ENCODE data around the gene IFT122.
"Not testable (repeated sequence)": the region's sequence is repeated elsewhere in the genome, so short reads cannot be mapped to it uniquely, and the experiment has no call there.

The IFT122 gene

DNA sequence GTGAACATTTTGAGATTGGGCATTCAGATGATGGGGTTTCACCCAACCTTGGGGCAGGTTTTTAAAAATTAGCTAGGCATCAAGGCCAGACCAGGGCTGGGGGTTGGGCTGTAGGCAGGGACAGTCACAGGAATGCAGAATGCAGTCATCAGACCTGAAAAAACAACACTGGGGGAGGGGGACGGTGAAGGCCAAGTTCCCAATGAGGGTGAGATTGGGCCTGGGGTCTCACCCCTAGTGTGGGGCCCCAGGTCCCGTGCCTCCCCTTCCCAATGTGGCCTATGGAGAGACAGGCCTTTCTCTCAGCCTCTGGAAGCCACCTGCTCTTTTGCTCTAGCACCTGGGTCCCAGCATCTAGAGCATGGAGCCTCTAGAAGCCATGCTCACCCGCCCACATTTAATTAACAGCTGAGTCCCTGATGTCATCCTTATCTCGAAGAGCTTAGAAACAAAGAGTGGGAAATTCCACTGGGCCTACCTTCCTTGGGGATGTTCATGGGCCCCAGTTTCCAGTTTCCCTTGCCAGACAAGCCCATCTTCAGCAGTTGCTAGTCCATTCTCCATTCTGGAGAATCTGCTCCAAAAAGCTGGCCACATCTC, 94.5 kb downstream of the IFT122 start:
- no peak for DNase-seq (ENCODE audit: low spot score)
- FAIRE-seq, result no peak

DNA sequence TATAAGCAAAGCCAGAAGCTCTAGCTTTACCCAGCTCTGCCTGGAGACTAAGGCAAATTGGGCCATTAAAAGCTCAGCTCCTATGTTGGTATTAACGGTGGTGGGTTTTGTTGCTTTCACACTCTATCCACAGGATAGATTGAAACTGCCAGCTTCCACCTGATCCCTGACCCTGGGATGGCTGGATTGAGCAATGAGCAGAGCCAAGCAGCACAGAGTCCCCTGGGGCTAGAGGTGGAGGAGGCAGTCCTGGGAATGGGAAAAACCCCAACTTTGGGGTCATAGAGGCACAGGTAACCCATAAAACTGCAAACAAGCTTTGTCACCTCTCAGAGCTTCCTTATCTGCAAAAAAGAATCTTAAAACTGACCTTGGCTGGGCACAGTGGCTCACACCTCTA, 95.1 kb downstream of the IFT122 start:
- FAIRE-seq (no peak), DNase-seq (ENCODE audit: low spot score) (no peak)

DNA sequence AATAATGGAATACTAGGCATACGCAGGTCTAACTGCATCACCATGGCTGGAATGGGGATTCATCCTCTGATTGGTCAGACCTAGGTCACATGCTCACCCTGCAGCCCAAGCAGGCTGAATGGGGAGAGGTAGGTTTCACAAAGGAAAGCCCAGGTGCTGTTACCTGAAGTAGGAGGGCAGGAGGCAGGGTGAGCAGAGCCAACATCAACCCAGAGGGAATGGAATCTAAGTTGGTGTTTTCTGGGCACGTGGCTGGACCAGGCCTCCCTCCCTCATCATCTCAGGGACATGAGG, 96.3 kb downstream of the IFT122 start:
- DNase-seq (ENCODE audit: low spot score) (no peak), FAIRE-seq (no peak)

DNA sequence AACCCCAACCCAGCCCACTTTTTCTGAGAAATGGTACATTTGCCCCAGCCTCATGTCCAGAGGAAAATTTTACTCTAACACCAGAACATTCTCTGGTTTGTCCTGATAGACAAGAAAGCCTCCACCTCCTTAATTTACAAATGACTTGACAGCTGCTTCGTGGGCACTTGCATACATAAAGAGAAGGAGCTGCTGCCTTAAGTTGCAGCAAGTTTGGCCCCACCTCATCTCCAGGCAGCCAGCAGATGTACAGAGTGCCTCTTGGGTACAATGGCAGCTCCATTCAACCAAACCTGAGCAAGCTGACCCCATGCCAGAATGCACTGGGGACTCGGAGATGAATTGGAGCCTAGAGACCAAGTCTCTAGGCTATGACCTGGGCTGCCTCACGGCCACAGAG, 96.8 kb downstream of the IFT122 start:
- DNase-seq (ENCODE audit: low spot score) (no peak), FAIRE-seq (no peak)

DNA sequence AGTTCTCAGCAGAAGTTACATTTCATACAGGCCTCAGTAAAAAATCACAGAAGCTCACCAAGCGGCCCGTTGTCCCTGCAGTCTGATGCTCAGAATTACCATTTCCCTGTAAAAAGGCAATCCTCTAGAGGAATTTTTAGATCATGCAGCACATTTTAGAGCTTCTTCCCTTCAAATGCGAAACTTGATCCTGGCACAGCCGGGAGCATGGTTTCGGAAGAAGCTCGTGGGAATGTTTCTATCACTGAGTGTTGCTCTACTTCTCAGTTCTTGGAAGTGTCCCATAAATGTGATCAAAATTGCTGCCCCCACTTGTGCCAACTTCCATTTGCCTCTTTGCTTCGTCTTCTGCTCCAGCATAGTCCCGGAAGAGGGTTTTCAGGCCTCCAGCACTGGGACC, 99.2 kb downstream of the IFT122 start:
- FAIRE-seq (no peak), DNase-seq (ENCODE audit: low spot score) (no peak)

DNA sequence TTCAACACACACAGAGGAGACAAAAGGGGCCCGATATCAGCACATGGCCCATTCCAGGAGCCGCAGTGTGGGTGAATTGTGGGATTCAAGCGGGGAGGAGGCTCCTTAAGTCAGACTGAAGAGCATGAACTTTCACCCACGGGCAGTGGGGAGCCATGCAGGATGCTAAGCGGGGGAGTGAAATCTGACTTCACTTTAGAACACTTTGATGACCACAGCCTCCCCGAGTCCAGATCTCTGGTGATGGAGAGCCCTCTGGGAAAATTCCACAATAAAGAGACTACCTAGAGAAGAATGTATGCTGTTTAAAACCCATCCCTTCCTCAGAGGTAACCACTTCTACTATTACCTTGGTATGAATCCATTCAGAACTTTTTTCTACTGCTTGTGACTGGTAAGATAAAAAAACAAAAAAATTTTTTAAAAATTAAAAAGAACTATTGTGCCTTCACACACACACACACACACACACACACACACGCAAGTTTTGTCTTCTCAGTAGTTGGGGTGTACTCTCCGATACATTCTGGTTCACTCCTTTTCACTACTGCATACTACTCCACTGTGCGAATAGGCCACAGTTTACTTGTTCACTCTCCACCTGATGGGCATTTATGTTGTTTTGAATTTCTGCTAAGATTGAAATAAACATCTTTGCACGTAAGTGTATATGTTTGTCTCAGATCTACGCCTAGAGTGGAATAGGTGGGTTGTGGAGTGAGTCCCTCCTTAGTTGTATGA, 100.9 kb downstream of the IFT122 start:
- DNase-seq (ENCODE audit: low spot score), result no peak
- no peak for FAIRE-seq

DNA sequence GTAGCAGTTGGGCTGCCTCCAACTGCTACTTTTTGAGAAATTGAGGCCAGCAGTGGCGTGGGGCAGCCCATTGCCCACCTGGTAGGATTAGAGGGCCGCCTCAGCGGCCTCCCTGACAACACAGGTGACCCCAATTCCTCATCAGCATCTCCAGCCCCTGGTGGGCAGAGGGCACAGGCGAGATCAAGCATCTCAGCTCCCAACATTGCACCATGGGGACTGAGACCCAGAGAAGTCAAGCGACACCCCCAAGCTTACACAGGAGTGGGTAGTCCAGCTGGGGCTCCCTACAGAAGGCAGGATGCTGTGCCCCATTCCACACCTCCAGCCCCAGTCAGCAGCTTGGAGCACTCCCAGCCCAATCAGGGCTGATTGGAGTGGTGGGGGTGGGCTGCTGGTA, 102.7 kb downstream of the IFT122 start:
- FAIRE-seq (no peak), DNase-seq (ENCODE audit: low spot score) (no peak)

DNA sequence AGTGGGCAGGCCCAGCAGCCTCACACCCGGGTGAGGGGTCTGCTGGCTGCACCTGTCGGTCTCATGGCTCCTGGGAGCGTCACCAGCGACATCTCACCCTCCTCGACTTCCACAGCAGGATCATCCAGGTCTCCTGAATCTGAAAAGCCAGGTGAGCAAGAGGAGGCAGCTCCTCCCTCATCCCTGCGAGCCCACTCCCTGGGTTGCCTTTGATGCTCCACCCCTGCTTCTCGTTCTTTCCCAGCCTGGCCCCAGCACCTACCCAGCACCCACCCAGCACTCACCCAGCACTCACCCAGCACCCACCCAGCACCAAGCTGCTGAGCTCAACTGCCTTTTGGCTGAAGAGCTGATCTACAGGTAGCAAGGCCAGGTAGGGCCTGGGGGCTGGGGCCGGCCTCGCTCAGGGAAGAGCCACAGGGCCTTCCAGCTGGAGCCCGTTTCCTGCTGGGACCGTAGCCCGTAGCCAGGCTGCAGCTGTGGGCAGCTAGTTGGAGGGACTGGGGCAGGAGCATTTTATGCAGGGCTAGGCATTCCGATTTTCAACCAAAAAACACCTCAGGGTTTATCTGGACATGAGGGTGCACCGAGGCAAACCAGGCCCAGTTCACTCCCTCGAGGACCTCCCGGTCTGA, 103.2 kb downstream of the IFT122 start, which contains the start of gene H1-8:
Gene H1-8 (plus strand): TSS at position 20 of the 635 bp plus-strand sequence. CDS start 44 bp downstream, at position 64.
- no peak for DNase-seq (ENCODE audit: low spot score)
- FAIRE-seq, result no peak

DNA sequence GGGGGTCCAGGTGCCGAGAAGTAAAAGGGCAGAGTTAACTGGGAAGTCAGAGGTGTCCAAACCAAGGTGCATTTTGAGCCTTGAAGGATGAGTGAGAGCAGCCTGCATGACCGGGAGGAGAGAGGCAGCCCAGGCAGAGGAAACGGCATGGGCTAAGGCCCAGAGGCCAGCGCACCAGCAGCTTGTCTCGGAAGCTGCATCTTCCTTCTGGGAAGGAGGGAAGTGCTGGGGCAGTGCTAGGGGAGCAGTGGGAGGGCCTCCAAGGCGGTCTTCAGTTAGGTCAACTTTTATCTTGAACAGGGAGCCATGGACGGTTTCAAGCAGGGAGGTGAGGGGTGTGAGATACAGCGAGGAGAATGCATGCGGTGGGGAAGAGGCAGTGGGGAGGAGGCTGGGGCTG, 104.0 kb downstream of the IFT122 start:
- DNase-seq (ENCODE audit: low spot score) (no peak), FAIRE-seq (no peak)

DNA sequence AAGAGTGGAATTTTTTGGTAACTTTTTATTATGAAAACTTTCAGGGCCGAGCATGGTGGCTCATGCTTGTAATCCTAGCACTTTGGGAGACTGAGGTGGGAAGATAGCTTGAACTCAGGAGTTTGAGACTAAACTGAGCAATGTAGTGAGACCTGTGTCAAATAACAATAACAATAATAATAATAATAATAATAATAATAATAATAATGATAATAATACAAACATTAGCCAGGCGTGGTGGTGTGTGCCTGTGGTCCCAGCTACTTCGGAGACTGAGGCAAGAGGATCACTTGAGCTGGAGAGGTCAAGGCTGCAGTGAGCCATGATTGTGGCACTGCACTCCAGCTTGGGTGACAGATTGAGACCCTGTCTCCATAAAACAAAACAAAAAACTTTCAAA, 105.9 kb downstream of the IFT122 start:
- FAIRE-seq; DNase-seq (ENCODE audit: low spot score): not testable (repeated sequence)

DNA sequence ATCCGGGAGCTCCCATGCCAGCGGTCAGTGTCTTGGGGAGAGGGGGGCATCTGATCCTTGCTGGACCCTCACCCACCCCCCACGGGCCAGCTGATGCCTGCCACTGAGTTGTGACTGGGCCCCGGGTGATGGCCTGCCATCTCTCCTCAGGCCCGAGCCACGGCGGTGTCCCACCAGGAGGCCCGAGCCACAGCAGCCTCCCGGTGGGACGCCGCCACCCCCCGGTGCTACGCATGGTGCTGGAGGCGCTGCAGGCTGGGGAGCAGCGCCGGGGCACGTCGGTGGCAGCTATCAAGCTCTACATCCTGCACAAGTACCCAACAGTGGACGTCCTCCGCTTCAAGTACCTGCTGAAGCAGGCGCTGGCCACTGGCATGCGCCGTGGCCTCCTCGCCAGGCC, 107.2 kb downstream of the IFT122 start:
- no peak for FAIRE-seq
- no peak for DNase-seq (ENCODE audit: low spot score)

DNA sequence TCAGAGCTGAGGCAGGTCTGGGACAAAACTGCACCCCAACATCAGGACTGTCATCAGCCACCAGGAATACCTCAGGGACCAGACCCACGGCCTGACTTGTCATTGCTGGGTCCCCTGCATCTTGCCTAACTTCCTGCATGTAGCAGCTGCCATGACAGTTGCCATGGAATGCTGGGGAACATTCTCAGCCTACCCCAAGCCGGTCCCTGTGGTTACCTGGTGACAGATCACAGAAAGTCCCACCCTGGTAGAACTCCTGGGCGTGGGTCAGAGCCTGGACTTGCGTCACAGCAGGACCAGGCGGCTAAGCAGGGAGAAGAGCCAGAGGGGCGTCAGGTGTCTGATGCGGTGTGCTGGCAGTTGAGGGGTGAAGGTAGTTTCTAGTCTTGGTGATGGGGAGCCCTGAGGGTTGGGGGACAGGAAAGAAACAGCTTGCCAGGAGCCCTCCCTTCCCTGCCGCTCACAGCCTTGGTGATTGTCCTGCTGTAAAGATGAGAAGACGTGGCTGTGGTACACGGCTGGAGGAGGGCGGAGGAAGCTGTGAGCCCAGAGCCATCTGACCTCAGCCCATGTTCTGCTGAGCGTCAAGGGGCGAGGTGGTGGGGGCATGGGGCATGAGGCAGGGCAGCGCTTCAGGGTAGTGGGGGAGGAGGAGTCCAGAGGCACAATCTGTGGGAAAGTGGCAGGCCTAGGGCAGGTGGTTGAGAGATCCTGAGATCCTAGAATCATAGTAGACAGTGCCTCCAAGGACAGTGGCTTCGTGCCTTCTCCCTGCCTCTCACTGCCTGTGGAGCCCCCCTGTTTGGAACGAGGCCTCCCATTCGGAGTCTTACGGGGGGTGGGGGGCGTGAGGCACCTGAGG, 108.3 kb downstream of the IFT122 start:
- FAIRE-seq (no peak), DNase-seq (ENCODE audit: low spot score) (no peak)

DNA sequence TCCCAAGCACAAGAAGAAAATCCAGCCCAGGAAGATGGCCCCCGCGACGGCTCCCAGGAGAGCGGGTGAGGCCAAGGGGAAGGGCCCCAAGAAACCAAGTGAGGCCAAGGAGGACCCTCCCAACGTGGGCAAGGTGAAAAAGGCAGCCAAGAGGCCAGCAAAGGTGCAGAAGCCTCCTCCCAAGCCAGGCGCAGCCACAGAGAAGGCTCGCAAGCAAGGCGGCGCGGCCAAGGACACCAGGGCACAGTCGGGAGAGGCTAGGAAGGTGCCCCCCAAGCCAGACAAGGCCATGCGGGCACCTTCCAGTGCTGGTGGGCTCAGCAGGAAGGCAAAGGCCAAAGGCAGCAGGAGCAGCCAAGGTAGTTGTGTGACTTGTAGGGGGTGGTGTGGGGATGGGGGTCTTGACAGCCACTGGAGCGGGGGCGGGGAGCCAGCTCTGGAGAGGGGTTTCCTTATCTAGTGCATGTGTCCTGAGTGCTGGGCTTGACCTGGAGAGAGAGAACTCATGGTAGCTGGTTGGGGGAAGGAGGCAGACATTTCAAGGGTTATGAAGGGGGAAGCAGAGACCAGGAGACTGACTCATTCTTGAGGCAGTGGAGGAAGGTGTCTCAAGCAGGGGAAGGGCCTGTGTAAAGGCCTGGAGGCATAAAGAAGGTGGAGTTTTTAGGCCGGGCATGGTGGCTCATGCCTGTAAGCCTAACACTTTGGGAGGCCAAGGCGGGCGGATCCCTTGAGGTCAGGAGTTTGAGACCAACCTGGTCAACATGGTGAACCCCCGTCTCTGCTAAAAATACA, 109.2 kb downstream of the IFT122 start:
- DNase-seq (ENCODE audit: low spot score) (no peak), FAIRE-seq (no peak)

DNA sequence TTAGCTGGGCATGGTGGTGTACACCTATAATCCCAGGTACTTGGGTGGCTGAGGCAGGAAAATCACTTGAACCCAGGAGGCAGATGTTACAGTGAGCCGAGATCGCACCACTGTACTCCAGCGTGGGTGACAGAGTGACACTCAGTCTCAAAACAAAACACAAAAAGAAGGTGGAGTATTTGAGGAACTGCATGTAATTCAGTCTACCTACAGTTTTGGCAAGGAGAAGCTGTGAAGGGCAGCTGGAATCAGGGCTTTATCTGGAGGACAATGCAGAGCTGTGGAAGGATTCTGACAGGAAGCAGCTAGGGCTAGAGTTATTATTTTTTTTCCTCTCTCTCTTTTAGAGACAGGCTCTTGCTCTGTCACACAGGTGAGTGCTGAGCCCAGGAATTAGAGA, 109.8 kb downstream of the IFT122 start:
- DNase-seq (ENCODE audit: low spot score), result no peak
- FAIRE-seq, result peak; percentile 40

DNA sequence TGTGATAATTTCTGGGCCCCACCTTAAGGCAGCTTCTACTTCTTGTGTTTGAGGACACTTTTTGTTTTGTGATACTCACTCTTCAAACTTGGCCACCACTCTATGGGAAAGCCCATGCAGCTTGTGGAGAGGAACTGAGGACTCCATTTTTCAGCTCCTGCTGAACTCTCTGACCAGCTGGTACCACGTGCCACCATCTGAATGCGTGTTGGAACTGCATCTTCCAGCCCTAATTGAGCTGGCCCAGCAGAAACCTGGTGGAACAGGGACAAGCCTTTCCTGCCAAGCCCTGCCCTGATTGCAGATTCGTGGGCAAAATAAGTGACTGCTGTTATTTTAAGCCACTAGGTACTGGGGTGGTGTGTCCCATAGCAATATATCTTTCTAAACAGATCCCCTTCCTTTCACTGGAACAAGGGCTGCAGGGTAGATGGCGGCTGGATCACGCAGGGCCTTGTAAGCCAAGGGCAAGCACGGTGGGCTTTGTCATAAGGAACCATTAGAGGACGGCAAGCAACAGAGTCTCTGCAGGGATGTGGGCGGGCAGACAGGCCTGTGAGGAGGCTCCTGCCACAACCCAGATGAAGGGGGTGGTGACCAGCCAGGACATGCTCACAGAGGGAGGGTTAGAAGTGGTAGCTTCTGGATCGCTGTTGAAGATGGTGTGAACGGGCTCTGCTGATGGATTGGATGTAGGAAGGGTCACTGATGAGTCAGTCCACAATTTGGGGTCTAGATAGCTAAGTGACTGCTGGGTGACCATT, 112.4 kb downstream of the IFT122 start:
- DNase-seq (ENCODE audit: low spot score), result no peak
- no peak for FAIRE-seq

DNA sequence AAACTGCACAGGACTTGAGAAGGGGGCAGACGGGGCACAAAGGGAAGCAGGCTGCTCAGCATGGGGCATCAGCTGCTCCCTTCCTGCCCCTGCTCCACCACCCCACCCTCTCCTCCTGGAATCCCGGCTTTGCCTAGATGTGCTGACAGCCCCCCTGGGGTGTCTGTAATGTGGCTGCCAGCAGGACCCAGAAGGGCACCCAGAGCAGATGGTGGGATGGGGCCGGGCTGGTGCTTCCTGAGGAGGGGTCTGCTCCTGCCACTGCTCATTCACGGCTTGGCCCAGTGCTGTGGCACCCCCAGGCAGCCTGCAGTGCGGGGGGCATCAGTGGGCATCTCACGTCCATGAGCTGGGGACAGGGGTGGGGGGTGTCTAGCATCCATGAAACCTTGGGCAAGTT, 113.1 kb downstream of the IFT122 start:
- FAIRE-seq (no peak), DNase-seq (ENCODE audit: low spot score) (no peak)

DNA sequence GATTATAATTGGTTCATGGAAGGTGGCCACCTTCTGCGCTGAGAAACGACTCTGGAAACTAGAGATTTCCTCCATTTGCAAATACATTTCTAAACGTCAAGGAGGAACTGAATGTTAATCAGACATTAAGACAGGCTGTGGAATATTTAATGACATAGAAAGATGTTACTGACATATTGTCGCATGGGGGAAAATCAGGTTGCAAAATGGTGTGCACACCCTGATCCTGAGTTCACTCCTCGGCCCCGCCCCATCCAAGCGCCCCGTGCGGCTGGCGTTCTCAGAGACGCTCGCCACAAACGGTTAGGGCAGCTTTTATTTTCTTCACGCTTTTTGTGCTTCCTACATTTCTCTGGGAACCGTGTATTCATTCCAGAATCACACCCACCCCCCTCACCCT, 113.7 kb downstream of the IFT122 start:
- no peak for DNase-seq (ENCODE audit: low spot score)
- no peak for FAIRE-seq

DNA sequence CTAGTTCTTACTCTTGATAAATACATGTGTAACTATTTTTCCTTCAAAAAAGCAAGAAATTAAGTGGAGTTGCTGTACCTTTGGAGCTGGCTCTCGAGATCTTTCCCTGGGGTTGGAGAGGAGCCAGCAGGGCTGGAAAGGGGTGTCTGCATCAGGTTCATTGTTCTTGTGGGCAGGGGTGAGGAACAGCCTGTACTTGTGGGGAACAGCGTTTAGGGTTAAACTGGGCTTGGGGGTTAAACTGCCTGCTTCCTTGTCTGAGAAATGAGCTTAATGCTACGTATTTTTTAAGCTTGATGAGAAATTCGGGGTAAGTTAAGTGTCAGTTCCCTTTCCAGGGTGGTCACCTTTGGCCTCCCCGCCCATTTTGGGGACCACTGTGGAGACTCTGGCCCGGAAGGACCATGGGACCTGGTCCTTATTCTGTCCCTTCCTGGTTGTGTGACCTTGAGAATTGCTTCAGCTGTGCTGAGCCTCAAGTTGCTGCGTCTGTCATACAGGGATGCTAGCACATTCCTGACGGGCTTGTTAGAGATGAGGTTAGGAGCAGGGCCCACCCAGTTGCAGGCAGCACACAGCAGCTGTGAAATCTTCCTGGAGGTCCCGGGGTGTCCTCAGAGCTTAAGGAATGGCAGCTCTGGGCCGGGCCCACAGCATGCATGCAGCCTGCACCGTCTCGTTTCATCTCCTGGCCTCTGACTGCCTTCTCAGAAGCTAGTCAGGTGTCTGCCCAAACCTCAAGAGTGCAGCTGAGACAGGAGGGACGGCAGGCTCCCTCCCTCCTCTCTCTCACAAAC, 114.5 kb downstream of the IFT122 start:
- FAIRE-seq, result no peak
- no peak for DNase-seq (ENCODE audit: low spot score)

DNA sequence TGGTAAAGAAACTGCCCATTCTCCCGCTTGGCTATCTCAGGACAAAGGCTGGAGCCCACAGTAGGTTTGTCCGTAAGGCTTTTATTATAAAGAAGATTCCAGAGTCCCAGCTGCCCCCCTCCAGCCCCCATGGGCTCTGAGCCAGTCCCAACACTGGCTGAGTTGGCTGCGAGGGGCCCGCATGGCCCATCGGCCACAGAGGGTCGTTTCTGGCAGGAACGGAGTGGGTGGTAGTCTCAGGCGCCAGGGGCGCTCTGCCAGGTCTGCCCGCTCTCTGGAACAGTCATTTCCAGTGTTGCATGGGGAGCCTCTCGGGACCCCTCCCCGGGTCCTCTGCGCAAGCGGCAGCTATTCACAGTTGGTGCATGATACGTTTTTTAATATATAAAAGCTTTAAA, 115.1 kb downstream of the IFT122 start:
- DNase-seq (ENCODE audit: low spot score) (no peak), FAIRE-seq (no peak)
